ENCODE data around the gene PCDH18.
A peak's percentile ranks its signal among the peaks of the same experiment; 100 is the strongest.
"Not testable (repeated sequence)": the region's sequence is repeated elsewhere in the genome, so short reads cannot be mapped to it uniquely, and the experiment has no call there.

Gene PCDH18, protein sequence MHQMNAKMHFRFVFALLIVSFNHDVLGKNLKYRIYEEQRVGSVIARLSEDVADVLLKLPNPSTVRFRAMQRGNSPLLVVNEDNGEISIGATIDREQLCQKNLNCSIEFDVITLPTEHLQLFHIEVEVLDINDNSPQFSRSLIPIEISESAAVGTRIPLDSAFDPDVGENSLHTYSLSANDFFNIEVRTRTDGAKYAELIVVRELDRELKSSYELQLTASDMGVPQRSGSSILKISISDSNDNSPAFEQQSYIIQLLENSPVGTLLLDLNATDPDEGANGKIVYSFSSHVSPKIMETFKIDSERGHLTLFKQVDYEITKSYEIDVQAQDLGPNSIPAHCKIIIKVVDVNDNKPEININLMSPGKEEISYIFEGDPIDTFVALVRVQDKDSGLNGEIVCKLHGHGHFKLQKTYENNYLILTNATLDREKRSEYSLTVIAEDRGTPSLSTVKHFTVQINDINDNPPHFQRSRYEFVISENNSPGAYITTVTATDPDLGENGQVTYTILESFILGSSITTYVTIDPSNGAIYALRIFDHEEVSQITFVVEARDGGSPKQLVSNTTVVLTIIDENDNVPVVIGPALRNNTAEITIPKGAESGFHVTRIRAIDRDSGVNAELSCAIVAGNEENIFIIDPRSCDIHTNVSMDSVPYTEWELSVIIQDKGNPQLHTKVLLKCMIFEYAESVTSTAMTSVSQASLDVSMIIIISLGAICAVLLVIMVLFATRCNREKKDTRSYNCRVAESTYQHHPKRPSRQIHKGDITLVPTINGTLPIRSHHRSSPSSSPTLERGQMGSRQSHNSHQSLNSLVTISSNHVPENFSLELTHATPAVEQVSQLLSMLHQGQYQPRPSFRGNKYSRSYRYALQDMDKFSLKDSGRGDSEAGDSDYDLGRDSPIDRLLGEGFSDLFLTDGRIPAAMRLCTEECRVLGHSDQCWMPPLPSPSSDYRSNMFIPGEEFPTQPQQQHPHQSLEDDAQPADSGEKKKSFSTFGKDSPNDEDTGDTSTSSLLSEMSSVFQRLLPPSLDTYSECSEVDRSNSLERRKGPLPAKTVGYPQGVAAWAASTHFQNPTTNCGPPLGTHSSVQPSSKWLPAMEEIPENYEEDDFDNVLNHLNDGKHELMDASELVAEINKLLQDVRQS

DNA sequence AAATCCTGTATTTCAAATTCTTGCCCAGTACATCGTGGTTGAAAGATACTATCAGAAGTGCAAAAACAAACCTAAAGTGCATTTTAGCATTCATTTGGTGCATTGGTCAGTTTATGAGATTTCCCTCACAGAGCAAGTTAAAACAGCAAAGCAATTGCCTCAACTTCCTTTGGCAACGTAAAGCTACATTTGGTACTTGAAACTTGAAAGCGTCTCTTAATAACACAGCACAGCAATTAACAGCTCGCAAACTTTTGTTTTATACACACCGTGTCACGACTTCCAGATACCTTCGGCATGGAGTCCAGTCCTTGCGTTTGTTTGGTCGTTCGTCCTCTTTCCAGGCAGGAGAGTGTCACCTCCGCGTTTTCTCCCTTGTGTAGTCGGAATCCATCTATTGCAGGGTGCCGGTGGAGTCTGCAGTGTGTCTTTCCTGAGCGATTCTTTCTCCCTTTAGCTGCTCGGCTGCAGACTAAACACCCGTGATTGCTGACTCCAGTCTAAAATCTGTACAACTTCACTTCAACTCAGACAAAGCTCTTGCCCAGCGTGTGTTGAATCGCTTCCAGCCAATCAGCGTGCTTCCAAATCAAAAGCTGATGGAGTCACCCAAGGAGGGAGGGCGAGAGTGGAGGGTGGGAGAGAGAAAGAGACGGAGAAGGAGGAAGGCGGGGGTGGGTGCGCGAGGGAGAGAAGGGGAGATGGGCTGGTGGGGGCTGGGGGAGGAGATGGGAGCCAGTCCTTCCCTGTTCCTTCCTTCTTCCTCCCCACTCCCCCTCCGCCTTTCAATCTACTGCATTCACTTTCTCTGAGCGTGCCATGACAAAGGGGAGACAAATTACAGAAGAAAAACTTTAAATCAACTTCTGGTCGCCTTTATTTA lies at the start of gene PCDH18:
PCDH18 (minus strand) TSS at position 509 of the 883 bp plus-strand sequence; CDS start at position 103, 406 bp downstream.
- peak in 1 of 2 donors; percentile 38 for DNase-seq

DNA sequence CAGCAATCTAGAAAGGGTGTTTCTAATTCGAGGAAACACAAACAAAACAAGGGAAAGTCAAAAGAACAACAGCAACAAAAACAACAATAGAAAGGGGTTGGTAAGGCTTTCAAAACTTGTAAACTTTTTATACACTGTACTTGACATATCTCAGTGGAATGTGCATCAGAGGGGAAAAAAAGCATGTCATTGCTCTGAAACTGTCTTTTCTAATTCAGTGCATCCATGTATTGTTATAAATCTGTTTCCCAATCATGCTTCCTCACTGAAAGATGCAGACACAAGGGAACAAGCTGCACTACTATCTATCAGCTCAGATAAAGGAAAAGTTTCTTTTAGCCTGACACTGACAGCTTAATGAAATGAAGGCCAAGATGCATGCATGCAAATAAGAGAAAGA lies 44.2 kb upstream of the PCDH18 start:
- DNase-seq = no peak

DNA sequence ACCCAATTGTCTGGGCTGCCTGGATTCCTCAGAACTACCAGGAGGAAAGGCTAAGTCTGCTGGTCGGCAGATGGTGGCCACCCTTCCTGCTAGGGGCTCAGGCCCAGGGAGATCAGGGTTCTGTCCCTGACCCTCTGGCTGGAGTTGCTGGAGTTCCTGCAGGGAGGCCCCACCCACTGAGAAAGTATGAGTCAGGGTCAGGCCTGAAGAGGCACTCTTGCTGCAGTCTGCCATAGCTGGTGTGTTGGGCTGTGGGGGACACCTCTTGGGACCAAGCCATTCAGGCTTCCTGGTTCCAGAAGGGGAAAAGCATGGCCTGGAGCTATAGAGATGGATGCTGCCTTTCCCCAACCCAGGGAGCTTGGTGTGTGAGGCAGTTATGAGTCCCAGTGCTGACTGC lies 40.4 kb upstream of the PCDH18 start:
- no peak for DNase-seq

DNA sequence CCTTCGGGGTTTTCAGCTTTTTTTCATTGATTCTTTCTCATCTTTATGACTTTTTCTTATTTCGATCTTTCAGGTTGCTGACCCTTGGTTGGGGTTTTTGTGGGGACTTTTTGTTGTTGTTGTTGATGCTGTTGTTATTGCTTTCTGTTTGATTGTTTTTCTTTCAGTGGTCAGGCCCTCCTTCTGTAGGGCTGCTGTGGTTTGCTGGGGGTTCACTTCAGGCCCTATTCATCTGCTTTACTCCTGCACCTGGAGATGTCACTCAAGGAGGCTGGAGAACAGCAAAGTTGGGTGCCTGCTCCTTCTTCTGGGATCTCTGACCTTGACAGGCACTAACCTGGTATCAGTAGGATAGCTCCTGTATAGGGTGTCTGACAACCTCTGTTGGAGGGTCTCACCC lies 39.9 kb upstream of the PCDH18 start:
- DNase-seq = no peak

DNA sequence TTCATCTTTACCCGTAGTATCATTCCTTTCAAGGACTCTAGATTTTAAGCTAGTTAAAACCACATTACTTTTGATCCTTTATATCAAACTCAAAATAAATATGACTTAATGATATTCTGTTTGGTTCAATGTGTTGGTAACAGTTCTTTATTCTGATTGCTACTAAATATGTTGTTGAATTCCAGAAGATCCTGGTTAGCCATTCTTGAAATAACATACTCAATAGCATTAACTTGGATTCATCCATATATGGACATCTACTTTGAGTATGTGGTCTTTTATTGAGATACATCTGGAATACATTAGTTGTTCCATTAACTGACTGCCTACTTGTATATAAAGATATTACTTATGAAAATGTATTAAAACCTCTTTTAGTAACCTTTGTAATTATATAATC lies 27.5 kb upstream of the PCDH18 start:
- DNase-seq = no peak

DNA sequence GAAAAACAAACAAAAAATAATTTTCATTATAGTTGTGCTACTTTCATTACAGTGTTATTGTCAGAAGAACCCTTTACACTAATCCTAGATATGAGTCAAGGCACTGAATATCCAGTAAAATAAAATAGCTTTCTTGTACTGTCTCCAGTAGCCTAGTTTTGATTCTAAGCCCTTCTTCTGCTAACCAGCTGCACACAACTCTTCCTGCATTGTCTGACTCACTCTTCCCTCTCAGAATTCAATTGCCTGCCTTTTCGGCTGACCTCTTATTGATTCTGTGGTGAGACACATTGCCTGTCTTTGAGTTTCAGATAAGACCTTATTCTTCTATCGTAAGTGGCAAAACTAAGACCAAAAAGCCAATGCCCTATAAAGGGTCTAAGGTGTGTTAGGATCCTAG lies 26.7 kb upstream of the PCDH18 start:
- no peak for DNase-seq

DNA sequence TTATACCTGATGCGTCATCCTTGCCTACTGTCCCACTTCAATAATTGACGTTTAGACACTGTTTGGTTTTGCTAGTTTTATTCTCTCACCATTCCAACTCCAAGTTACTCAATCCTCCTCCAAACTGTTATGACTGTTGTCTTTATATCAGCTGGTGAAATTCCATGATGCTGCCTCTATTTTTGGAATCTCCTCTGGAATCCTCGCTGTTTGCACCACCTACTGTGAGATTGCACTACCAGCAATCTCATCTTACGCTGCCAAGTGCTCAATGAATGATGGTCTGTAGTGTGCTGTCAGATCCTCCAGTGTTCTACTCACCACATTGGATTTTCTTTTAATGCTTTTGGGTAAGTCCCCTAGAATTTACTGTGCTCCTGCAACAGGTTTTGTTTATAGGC lies 13.2 kb upstream of the PCDH18 start:
- DNase-seq = no peak

DNA sequence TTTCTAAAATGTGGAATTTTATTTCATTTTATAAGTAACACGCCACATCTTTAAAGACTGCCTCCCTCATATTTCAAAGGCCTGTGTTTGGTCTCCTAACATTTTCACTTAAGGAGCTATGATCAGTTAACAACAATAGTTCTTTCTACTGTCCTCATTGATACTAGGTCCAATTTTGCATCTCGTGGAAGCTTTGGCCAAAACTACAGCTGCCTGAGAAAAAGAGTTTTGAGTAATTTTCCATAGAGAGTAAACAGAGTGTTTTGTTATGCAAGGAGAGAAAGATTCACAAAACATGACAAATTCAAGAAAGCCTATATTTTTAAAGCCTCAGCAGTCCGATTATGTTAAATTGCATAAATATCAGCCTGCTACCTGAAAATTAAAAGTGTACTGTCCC lies 11.4 kb upstream of the PCDH18 start:
- DNase-seq = no peak

DNA sequence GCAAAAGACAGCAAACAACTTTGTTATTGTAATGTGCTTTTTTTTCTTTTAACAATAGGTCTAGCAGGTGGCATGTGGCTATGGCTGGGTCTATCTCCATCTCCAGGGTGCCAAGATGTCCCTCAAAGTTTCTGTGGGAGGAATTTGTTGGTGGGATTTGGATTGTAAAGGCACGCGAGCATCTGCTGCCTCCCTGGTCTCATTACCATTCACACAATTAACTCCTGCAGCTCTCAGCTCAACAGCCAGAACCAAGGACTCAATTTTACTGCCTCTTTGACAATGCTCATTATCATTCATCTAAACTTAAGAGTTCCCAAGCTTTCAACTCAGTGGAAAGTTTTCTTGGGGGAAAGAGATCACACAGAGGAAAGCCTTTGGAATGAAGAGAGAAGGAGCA lies 10.9 kb upstream of the PCDH18 start:
- no peak for DNase-seq

DNA sequence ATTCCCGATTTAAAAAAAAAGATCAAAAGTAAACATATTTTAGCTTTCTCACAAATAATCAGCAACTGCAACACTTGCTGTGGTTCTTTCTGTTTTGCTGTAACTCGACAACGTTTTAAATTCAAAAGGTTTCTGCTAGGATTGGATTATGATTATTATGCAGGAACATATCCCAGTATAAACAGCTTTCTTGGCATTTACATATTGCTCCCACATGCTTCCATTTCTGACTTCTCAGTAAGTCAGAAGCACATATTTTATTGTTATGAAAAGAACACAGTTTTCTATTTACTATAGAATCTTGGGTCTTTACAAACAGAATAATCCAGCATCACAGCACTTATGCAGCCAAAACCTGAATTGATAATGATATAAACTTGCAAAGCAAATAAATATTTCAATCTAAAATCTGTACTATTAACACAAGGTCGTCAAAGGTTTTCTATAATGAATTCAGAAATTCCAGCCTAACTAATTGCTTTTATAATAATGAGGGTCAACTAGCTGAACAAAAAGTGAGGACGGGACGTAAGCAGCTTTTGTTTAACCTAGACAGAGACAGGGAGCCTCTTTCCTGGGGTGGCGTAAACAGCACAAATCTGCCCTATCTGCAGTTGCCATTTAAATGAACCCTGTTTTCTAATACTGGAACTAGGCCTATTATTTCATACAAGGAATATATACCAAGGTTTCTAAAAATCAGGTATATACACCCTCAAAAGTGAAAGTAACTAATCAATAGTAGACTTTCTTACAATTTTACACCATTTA lies 9.8 kb upstream of the PCDH18 start:
- DNase-seq = no peak

DNA sequence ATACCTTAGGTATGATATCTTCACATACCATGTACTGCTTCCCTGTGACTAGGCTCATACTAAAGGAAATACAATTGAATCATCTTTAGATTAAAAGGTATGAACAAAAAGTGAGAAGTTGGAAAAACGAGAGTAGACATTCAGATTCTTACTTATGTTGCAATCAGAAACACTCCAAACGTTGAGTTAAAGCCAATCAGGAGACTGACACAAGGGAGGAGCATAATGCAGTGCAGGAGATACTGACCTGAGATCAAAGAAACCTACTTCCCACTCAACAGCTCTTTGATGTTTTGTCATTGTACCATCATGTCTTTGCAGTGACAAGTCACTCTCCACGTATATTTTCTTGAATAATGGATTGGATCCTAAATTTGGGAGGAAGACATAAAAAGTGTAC lies 8.9 kb upstream of the PCDH18 start:
- no peak for DNase-seq

DNA sequence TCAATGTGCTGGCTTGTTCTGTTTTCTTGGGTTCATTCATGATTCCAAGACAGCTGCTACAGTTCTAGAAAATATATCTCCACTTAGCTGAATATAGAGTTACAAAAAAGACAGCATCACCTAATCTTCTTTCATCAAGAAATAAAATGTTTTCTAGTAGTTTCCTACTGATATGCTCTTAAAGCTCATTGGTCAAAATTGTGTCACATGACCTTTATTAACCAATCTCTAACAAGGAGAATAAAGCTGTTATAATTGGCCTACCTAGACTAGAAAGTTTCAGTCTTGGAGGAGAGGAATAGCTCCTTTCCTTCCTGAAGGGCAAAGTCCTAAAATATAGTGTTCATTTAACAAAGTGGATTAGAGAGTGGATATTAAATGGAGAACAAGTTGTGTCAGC lies 8.1 kb upstream of the PCDH18 start:
- DNase-seq = no peak

DNA sequence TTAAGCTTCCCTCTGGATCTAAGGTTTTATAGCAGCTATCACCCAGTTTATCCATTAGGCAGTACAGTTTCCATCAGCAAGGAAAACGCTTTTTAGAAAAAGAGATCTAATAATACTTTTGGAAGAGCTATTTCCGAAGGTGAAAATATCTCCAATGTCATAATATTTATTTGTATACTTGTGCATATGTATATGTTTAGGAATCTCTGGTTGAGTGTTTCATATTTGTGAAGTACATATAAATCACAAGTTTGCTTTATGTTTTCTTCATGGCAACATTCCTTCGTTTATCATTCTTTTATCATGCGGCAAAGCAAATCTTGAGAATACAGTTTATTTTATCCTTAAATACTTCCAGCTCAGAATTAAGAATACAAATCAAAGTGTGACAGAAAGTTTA lies 6.2 kb upstream of the PCDH18 start:
- DNase-seq = no peak

DNA sequence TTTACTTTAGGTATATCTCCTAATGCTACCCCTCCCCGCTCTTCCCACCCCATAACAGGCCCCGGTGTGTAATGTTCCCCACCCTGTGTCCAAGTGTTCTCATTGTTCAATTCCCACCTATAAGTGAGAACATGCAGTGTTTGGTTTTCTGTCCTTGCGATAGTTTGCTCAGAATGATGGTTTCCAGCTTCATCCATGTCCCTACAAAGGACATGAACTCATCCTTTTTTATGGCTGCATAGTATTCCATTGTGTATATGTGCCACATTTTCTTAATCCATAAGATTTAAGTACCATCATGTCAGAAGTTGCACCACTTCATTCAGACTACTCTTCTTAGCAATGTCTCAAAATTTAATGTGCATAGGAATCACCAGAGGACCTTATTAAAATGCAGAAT lies 5.5 kb upstream of the PCDH18 start:
- not testable (repeated sequence) for DNase-seq

DNA sequence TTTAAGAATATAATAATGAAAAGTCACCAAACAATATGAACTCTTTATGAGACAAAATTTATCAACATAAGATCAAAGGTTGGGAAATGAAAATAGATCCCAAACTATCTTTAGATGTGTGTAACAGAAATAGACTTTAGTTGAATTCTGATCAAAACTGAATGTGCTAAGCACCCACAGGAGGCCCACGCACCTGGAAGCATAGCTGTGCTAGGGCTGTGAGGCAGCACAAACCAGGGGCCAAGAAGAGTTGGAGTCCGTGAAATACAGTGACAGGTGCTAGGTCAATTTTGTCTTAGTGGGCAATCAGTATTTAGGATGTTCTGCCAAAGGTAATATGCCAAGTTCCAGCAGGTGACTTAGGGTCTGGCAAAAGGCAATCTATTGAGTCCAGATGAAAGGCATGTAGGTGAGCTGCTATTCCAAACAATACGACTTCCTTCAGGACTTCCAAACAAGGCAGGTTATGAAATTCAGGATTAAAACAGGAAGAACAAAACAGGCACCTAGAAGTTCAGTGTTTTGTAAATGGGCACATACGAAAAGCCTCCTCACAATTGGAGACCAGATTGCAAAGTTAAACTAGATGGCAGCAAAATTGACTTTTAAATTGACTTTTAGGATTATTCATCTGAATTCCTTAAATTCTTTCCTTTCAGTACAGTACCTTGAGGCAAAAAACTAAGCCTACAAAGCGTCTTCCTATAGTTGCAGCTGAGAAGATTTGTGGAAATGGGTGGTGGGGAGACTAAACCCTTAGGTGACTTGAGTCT lies 4.7 kb upstream of the PCDH18 start:
- no peak for DNase-seq

DNA sequence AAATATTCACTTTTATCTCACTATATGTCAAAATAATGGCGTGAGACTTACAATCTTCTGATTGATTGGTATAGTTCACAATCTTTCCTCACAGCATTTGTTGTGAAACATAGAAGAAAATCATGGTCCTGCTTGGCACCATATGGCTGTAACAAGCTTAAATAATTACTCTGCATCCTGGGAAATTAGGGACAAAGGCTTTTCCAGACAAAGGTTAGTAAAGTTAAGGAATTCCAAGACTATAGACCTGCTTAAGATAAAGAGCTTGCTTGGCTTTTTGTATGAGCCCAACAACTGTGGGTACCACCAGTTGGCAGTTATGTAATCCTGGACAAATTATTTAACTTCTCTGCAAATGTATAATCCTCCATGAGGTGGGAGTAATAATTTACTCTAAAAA lies 3.4 kb upstream of the PCDH18 start:
- no peak for DNase-seq

DNA sequence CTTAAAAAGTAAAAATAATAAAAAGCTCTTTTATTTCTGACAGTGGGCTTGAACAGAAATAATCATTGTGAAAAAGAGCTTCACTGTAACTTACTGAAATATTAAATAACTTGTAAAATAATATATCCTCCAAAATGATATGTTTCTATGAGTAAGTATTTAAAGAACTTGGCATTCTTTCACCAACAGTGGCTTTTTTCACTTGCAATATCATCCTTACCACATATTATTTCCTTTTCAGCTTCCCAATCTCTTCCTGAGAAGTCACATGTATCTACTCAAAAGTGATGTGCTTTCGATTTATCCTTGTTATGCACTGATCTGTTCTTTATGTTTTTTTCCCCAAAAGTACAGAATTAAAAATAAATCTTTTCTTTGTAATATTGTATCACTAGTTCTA lies 2.2 kb upstream of the PCDH18 start:
- no peak for DNase-seq

DNA sequence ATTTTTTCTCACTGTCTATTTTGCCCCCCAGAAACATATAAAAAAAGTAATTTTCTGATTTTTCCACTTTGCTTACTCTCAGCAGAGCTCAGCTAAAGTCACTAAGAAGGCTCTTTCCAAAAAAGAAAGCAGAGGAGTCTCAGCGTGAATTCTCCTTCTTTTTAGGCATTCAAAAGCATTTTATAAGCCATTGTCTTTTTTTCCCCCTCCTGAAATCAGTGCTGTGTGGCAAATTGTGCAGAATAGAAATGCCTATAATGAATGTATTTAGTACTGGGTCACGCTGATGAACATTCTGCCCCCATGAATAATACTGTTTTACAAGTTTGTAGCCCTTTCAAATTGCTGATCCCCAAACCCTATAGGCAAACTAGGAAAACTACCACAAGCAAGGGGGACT lies 1.6 kb upstream of the PCDH18 start:
- no peak for DNase-seq

DNA sequence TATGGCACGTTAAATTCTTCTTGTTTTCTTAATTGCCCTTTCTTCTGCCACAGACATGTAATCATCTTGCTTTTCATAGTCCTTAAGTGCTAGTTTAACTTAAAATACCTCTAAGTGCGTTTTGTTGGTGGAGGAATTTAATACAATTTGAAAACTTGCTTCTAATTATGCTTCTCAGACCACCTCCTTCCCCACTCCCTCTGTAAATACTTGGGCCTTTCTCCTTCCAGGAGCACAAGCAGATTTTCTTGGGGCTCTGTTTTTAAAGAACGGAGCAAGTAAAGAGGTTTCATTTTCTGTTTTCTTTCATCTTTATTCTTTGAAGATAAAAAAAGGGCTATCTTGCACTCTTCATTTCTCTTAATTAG lies 559 bp upstream of the PCDH18 start:
- peak in 1 of 2 donors; percentile 2 for DNase-seq

DNA sequence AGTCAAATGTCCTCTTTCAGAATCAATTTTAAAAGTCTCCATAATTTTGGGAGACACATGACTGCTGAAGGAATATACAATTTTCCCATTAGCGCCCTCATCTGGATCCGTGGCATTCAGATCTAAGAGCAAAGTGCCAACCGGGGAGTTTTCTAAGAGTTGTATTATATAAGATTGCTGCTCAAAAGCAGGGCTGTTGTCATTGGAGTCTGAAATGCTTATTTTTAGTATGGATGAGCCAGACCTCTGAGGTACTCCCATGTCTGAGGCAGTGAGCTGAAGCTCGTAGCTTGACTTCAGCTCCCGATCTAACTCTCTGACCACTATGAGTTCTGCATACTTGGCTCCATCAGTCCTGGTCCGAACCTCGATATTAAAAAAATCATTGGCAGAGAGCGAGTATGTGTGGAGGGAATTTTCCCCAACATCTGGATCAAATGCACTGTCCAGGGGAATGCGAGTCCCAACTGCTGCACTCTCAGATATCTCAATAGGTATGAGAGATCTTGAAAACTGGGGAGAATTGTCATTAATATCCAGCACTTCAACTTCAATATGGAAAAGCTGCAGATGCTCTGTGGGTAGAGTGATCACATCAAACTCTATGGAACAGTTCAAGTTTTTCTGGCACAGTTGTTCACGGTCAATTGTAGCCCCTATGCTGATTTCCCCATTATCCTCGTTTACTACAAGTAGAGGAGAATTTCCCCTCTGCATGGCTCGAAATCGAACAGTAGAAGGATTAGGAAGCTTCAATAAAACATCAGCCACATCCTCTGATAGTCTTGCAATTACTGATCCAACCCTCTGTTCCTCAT lies 917 bp downstream of the PCDH18 start:
- no peak for DNase-seq
